Ishikawa (cell line): ENCODE measurements around the gene CNNM2.

Source experiments
- CEBPB ChIP-seq: IDR thresholded peaks from 2 replicates; pipeline ENCODE4 v1.6.1; 2012
- CREB1 ChIP-seq: IDR thresholded peaks from 2 replicates; pipeline ENCODE4 v1.6.1; 2012; ENCODE audit warnings: low read depth
- EGR1 ChIP-seq: IDR thresholded peaks from 2 replicates; pipeline ENCODE4 v1.6.1; 2012
- EP300 ChIP-seq: IDR thresholded peaks from 2 replicates; pipeline ENCODE4 v1.6.1; 2012; ENCODE audit warnings: borderline replicate concordance
- FOXM1 ChIP-seq: IDR thresholded peaks from 2 replicates; pipeline ENCODE4 v1.6.1; 2012; ENCODE audit warnings: low read depth, borderline replicate concordance
- MAX ChIP-seq: IDR thresholded peaks from 2 replicates; pipeline ENCODE4 v1.6.1; 2012
- NFIC ChIP-seq: IDR thresholded peaks from 2 replicates; pipeline ENCODE4 v1.6.1; 2012
- RAD21 ChIP-seq: IDR thresholded peaks from 2 replicates; pipeline ENCODE4 v1.6.1; 2012; ENCODE audit warnings: low read depth
- REST ChIP-seq: IDR thresholded peaks from 2 replicates; pipeline ENCODE4 v1.6.1; 2012; ENCODE audit warnings: low read depth, mild to moderate bottlenecking
- TAF1 ChIP-seq: IDR thresholded peaks from 2 replicates; pipeline ENCODE4 v1.6.1; 2012; ENCODE audit warnings: low read depth, mild to moderate bottlenecking
- TCF12 ChIP-seq: IDR thresholded peaks from 2 replicates; pipeline ENCODE4 v1.6.1; 2012; ENCODE audit warnings: low read depth
- TEAD4 ChIP-seq: IDR thresholded peaks from 2 replicates; pipeline ENCODE4 v1.6.1; 2012
- USF1 ChIP-seq: IDR thresholded peaks from 2 replicates; pipeline ENCODE4 v1.6.1; 2012
- YY1 ChIP-seq: IDR thresholded peaks from 2 replicates; pipeline ENCODE4 v1.6.1; 2012; ENCODE audit warnings: low read depth
- ZBTB7A ChIP-seq: IDR thresholded peaks from 2 replicates; pipeline ENCODE4 v1.6.1; 2012; ENCODE audit warnings: low read depth

Gene CNNM2

GRCh38 chr10:103106539-103106938 lies 188.4 kb downstream of the CNNM2 start:
- TF ChIP-seq USF1: no peak
- no peak for TF ChIP-seq EP300
- TF ChIP-seq CREB1: no peak
- no peak for TF ChIP-seq RAD21
- no peak for TF ChIP-seq ZBTB7A
- TF ChIP-seq FOXM1: no peak
- no peak for TF ChIP-seq TEAD4
- TF ChIP-seq REST: no peak
- no peak for TF ChIP-seq YY1
- TF ChIP-seq TAF1: no peak
- no peak for TF ChIP-seq CEBPB
- no peak for TF ChIP-seq TCF12
- no peak for TF ChIP-seq EGR1
- no peak for TF ChIP-seq NFIC
- TF ChIP-seq MAX: no peak

- no peak for TF ChIP-seq FOXM1
- TF ChIP-seq USF1: no peak
- no peak for TF ChIP-seq EP300
Measured at GRCh38 chr10:103109821-103110220, 191.7 kb downstream of the CNNM2 start.

- TF ChIP-seq REST (no peak), CEBPB (no peak), FOXM1 (no peak), YY1 (no peak), TEAD4 (no peak), USF1 (no peak), MAX (no peak), TAF1 (no peak), RAD21 (no peak), EGR1 (no peak), CREB1 (no peak), TCF12 (no peak), EP300 (no peak)
Measured at GRCh38 chr10:103110407-103110806, 192.3 kb downstream of the CNNM2 start.

GRCh38 chr10:103111031-103111917 lies 193.2 kb downstream of the CNNM2 start:
- TF ChIP-seq USF1 (no peak), YY1 (no peak), CREB1 (no peak), CEBPB (no peak), TEAD4 (no peak), REST (no peak), MAX (no peak), RAD21 (no peak), TAF1 (no peak), EP300 (no peak), NFIC (no peak), EGR1 (no peak), TCF12 (no peak)
